ENCODE data around the gene CRKL.

GRCh38 chr22:20972933-20973577 is 55.8 kb downstream of the CRKL start:
- no peak for TF ChIP-seq CTCF (IDR thresholded peaks at IDR 0.05)
- TF ChIP-seq EZH2 (IDR thresholded peaks at IDR 0.05; ENCODE audit: borderline replicate concordance, insufficient read depth, low read depth, low read length, poor library complexity, severe bottlenecking), result no peak
